IMR-90 (cell line): Measurements from ENCODE around the gene KRTAP4-1. TPM values are rescaled to one million over a fixed set of nuclear protein-coding genes. Genes with fewer than 3 reads are reported as not detected.
A peak's percentile ranks its signal among the peaks of the same experiment; 100 is the strongest.

Source experiments
- ATAC-seq: fragments of 200-7000 bp; cut with Tn5 transposase; 2 replicates; pipeline ENCODE4 v1.9.1; 2020; ENCODE audit warnings: low read depth, mild to moderate bottlenecking, moderate library complexity
- BruUV-seq: library from RNA; stranded (reverse); fragments of 400-500 nt; replicated peaks from 2 replicates; lab custom pipeline; 2021; lab: Mats Ljungman, UMichigan
- CTCF ChIA-PET: fragments of 300-600 bp; formaldehyde crosslinking; extraction: SDS; loops from one replicate; lab custom pipeline; 2021; ENCODE audit warnings: antibody characterized with exemption; lab: Yijun Ruan, JAX
- POLR2A ChIA-PET: fragments of 300-600 bp; sonication (Branson Sonifier 250); formaldehyde crosslinking; loops from one replicate; lab custom pipeline; 2022; ENCODE audit warnings: antibody characterized with exemption; ENCODE audit not compliant: unreplicated experiment; lab: Charles Lee
- DNase-seq: peaks from one replicate; pipeline ENCODE4 v3.0.0; 2013
- H2AFZ ChIP-seq: replicated peaks from 2 replicates; pipeline ENCODE3; 2013; ENCODE audit warnings: low read length, mild to moderate bottlenecking; ENCODE audit not compliant: poor library complexity
- H2AK5ac ChIP-seq: 2 replicates; pipeline ENCODE4 v1.6.1; 2013; ENCODE audit warnings: low read depth, low read length, inconsistent platforms
- H2AK9ac ChIP-seq: replicated peaks from 2 replicates; pipeline ENCODE3; 2013; ENCODE audit warnings: mild to moderate bottlenecking, low read depth, low read length, moderate library complexity; ENCODE audit not compliant: poor library complexity
- H2BK120ac ChIP-seq: 2 replicates; pipeline ENCODE4 v1.6.1; 2013; ENCODE audit warnings: low read depth, low read length, inconsistent platforms
- H2BK15ac ChIP-seq: 3 replicates; pipeline ENCODE4 v1.6.1; 2013; ENCODE audit warnings: low read depth, low read length, inconsistent platforms
- H2BK20ac ChIP-seq: 2 replicates; pipeline ENCODE4 v1.6.1; 2013; ENCODE audit warnings: low read depth, mild to moderate bottlenecking, inconsistent platforms, low read length, moderate library complexity
- H2BK5ac ChIP-seq: 2 replicates; pipeline ENCODE4 v1.6.1; 2013; ENCODE audit warnings: mild to moderate bottlenecking, low read depth, low read length, inconsistent platforms; ENCODE audit not compliant: poor library complexity, severe bottlenecking
- H3K14ac ChIP-seq: replicated peaks from 2 replicates; pipeline ENCODE4 v1.6.1; 2013; ENCODE audit warnings: low read depth, low read length, inconsistent platforms
- H3K18ac ChIP-seq: 2 replicates; pipeline ENCODE4 v1.6.1; 2013; ENCODE audit warnings: low read depth, low read length, control low read depth
- H3K23ac ChIP-seq: 2 replicates; pipeline ENCODE4 v1.6.1; 2013; ENCODE audit warnings: low read depth, low read length, inconsistent platforms
- H3K27ac ChIP-seq: 2 replicates; pipeline ENCODE4 v1.5.1; 2013; ENCODE audit warnings: mild to moderate bottlenecking, control low read depth, low read length; ENCODE audit not compliant: insufficient read depth
- H3K27me3 ChIP-seq: 2 replicates; pipeline ENCODE4 v1.6.1; 2013; ENCODE audit warnings: low read length; ENCODE audit not compliant: control insufficient read depth, insufficient read depth
- H3K36me3 ChIP-seq: 2 replicates; pipeline ENCODE4 v1.6.1; 2013; ENCODE audit warnings: low read length, mixed read lengths; ENCODE audit not compliant: control insufficient read depth, insufficient read depth
- H3K4ac ChIP-seq: 2 replicates; pipeline ENCODE4 v1.6.1; 2013; ENCODE audit warnings: low read depth, low read length, inconsistent platforms
- H3K4me1 ChIP-seq: 2 replicates; pipeline ENCODE4 v1.6.1; 2013; ENCODE audit warnings: low read length, mixed read lengths; ENCODE audit not compliant: control insufficient read depth, insufficient read depth
- H3K4me2 ChIP-seq: 2 replicates; pipeline ENCODE4 v1.6.1; 2013; ENCODE audit warnings: low read depth, mild to moderate bottlenecking, control low read depth, low read length, moderate library complexity
- H3K4me3 ChIP-seq: 2 replicates; pipeline ENCODE4 v1.5.1; 2013; ENCODE audit warnings: low read depth, mild to moderate bottlenecking, control low read depth, low read length, moderate library complexity; ENCODE audit not compliant: insufficient read depth
- H3K56ac ChIP-seq: 2 replicates; pipeline ENCODE4 v1.6.1; 2013; ENCODE audit warnings: low read length, inconsistent platforms; ENCODE audit not compliant: insufficient read depth; ENCODE audit errors: extremely low read depth
- H3K79me1 ChIP-seq, 2 experiments: 2 replicates each; pipeline ENCODE4 v1.6.1; 2013; ENCODE audit warnings: low read length in 2 of 2, inconsistent platforms in 1 of 2, low read depth in 1 of 2
- H3K9ac ChIP-seq: 2 replicates; pipeline ENCODE4 v1.6.1; 2013; ENCODE audit warnings: low read depth, low read length, control low read depth
- H3K9me1 ChIP-seq: 2 replicates; pipeline ENCODE4 v1.6.1; 2013; ENCODE audit warnings: low read length, inconsistent platforms; ENCODE audit not compliant: insufficient read depth
- H3K9me3 ChIP-seq: 2 replicates; pipeline ENCODE4 v1.6.1; 2013; ENCODE audit warnings: low read length; ENCODE audit not compliant: control insufficient read depth, insufficient read depth
- H4K20me1 ChIP-seq: 2 replicates; pipeline ENCODE4 v1.6.1; 2013; ENCODE audit warnings: low read length, inconsistent platforms; ENCODE audit not compliant: insufficient read depth
- H4K5ac ChIP-seq: 2 replicates; pipeline ENCODE4 v1.6.1; 2013; ENCODE audit warnings: mild to moderate bottlenecking, low read depth, low read length, control low read depth
- H4K8ac ChIP-seq, 2 experiments: 2 replicates each; pipeline ENCODE4 v1.6.1; 2013; ENCODE audit warnings: low read depth in 2 of 2, low read length in 2 of 2, control low read depth in 1 of 2, inconsistent platforms in 1 of 2
- H4K91ac ChIP-seq: 2 replicates; pipeline ENCODE4 v1.6.1; 2013; ENCODE audit warnings: low read depth, low read length, inconsistent platforms; ENCODE audit not compliant: insufficient read depth
- FOS ChIP-seq: fragments of 150-350 bp; IDR thresholded peaks from 2 replicates; pipeline ENCODE4 v1.6.1; 2016; ENCODE audit warnings: low read depth, low read length
- MAFK ChIP-seq: IDR thresholded peaks from 2 replicates; pipeline ENCODE4 v1.6.1; 2012; ENCODE audit warnings: low read depth, low read length, improper control_type of control experiment
- RCOR1 ChIP-seq: IDR thresholded peaks from 2 replicates; pipeline ENCODE4 v1.6.1; 2012; ENCODE audit warnings: mild to moderate bottlenecking, low read length, improper control_type of control experiment; ENCODE audit not compliant: insufficient replicate concordance
- RFX5 ChIP-seq: IDR thresholded peaks from 2 replicates; pipeline ENCODE4 v1.8.0; 2012; ENCODE audit warnings: low read depth, mild to moderate bottlenecking, low read length, moderate library complexity
- WGBS, 2 experiments: methylation state at CpG; one replicate each; pipeline versions ENCODE4 v1.1.5 to v1.1.7; 2013; ENCODE audit warnings: missing lambda C conversion rate in 2 of 2; ENCODE audit not compliant: insufficient read length in 1 of 2; ENCODE audit errors: extremely low coverage in 2 of 2; 5-methylcytosine and 5-hydroxymethylcytosine counted together
- dilution Hi-C: fragments of 300-500 bp; cut with HindIII; formaldehyde crosslinking; loops from one replicate; pipeline ENCODE4 v1.14.3; 2018; ENCODE audit warnings: low sequenced_read_pairs; ENCODE audit not compliant: unreplicated experiment
- in situ Hi-C: fragments of 300-500 bp; cut with MboI; formaldehyde crosslinking; loops from 3 replicates; pipeline ENCODE4 v1.14.3; 2019; ENCODE audit warnings: low sequenced_read_pairs, inconsistent platforms, mixed read lengths
- intact Hi-C: fragments of 100-400 bp; cut with micrococcal nuclease; formaldehyde crosslinking; loops from 2 replicates; pipeline ENCODE4 v1.10.0; 2022
- polyA plus RNA-seq, 3 experiments: library from polyadenylated mRNA; depleted of rRNA; stranded (reverse); fragments of >200 nt; gene quantifications; 2 replicates each; pipeline ENCODE4 v1.2.3, GENCODE V29; 2012; ENCODE audit warnings: low replicate concordance in 1 of 3
- total RNA-seq: library from RNA; depleted of rRNA; stranded (reverse); fragments of >200 nt; gene quantifications from 2 replicates; pipeline ENCODE4 v1.2.3, GENCODE V29; 2012
- TF ChIP-seq, protein P1 (sequence below): fragments of 150-350 bp; IDR thresholded peaks from 2 replicates; pipeline ENCODE4 v1.6.1; 2016; ENCODE audit warnings: low read depth, mild to moderate bottlenecking, low read length, moderate library complexity, borderline replicate concordance
- TF ChIP-seq, protein P2 (sequence below): fragments of 150-350 bp; IDR thresholded peaks from 2 replicates; pipeline ENCODE4 v1.6.1; 2017; ENCODE audit warnings: mild to moderate bottlenecking, antibody characterized with exemption, low read length, low read depth

The KRTAP4-1 gene
- total and polyA plus RNA-seq, 2 of the 4 experiments (the other 2 are of a cell fraction): not detected

DNA sequence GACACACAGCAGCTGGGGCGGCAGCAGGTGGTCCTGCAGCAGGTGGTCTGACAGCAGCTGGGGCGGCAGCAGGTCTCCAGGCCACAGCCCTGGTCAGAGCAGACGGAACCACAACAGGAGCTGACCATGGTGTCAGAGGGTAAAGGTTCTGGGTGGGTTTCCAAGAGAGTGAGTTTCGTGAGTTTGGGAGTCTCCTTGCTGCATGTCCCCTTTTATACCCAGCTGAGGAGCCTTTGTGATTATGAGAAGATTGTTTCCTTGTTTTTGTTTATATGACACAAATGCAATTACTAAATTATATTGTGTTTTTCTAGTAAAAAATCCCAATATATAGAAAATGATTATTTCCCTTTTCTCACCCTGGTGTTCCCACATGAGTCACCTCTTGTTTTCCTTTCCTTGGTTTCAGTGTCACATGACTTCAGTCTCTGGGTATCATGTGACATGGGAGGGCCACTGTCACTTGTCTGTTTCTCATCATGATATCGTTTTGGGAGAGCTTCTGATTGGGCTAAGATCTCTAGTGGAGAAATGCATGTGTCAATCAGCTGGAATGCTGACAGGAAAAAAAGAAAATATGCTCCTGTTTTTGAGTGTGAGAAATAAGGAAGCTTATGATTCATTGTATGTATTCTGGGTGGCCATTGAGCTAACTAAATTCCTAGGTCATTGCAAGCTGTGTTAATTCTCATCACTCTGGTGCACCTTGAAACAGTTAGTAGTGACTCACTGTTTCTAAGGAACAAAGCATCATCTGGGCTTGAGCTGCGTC is 44.2 kb downstream of the KRTAP4-1 start, which contains the start of gene KRTAP4-6:
TSS of gene KRTAP4-6 (minus strand) at position 185 of the 772 bp plus-strand sequence. CDS start at position 128, 57 bp downstream.
- in situ Hi-C loops: no loop called here
- Histone ChIP-seq H3K56ac (no peak within 1 kb of the TSS), H3K18ac (no peak within 1 kb of the TSS; the same call in 1 of the 2 replicates), H2BK20ac (0 out of 2 replicates have a peak within 1 kb of the TSS, but pooled peaks have one; percentile 3), H2BK120ac (peak within 1 kb of the TSS; percentile 3; the same call in 1 of the 2 replicates), H2AK5ac (peak within 1 kb of the TSS; percentile 23), H2BK15ac (no peak within 1 kb of the TSS), H3K4ac (no peak within 1 kb of the TSS), H3K9me1 (no peaks in the 10 kb centered on the region), H2AK9ac (no peak within 1 kb of the TSS), H4K91ac (no peak within 1 kb of the TSS), H3K23ac (no peak within 1 kb of the TSS), H3K36me3 (no peaks in the 10 kb centered on the region), H2BK5ac (peak within 1 kb of the TSS; percentile 91), H3K4me2 (no peak within 1 kb of the TSS), H4K5ac (no peak within 1 kb of the TSS; the same call in 1 of the 2 replicates), H3K9ac (no peak within 1 kb of the TSS), H3K14ac (no peak within 1 kb of the TSS), H3K27ac (no peak within 1 kb of the TSS), H4K8ac (peak within 1 kb of the TSS; percentile 3 to 33; a peak in 2 of 4 replicates), H3K4me1 (no peaks in the 10 kb centered on the region; the same call in 1 of the 2 replicates), H3K9me3 (peaks cover 5% of the 10 kb centered on the region), H4K20me1 (no peaks in the 10 kb centered on the region), H3K27me3 (no peaks in the 10 kb centered on the region), H3K79me1 (no peaks in the 10 kb centered on the region), H3K4me3 (no peak within 1 kb of the TSS), H2AFZ (no peak within 1 kb of the TSS)
- DNase-seq (peak; percentile 86), ATAC-seq (peak; percentile 56; the same call in 1 of the 2 replicates)
- BruUV-seq: no TSS peak
- intact Hi-C loops: no loop called here
- POLR2A ChIA-PET: no interaction called here
- CTCF ChIA-PET: no interaction called here
- no peak for TF ChIP-seq RFX5
- no peak for TF ChIP-seq RCOR1
- TF ChIP-seq MAFK: peak; percentile 10; the same call in 1 of the 2 replicates
- TF ChIP-seq, protein P1, sequence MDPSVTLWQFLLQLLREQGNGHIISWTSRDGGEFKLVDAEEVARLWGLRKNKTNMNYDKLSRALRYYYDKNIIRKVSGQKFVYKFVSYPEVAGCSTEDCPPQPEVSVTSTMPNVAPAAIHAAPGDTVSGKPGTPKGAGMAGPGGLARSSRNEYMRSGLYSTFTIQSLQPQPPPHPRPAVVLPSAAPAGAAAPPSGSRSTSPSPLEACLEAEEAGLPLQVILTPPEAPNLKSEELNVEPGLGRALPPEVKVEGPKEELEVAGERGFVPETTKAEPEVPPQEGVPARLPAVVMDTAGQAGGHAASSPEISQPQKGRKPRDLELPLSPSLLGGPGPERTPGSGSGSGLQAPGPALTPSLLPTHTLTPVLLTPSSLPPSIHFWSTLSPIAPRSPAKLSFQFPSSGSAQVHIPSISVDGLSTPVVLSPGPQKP: no peak
- TF ChIP-seq, protein P2, sequence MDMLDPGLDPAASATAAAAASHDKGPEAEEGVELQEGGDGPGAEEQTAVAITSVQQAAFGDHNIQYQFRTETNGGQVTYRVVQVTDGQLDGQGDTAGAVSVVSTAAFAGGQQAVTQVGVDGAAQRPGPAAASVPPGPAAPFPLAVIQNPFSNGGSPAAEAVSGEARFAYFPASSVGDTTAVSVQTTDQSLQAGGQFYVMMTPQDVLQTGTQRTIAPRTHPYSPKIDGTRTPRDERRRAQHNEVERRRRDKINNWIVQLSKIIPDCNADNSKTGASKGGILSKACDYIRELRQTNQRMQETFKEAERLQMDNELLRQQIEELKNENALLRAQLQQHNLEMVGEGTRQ: peak; percentile 95
- TF ChIP-seq FOS: 0 out of 2 replicates have a peak, but pooled peaks have one; percentile 2
- WGBS, 2 experiments: 100% methylated on average over 1 of the region's 6 CpGs; no CpG with 5 or more reads in 1 of the 2 experiments
- dilution Hi-C loops: no loop called here
